DND-41 (cell line): ENCODE results near the gene CARD9.

Experiments
- ATAC-seq: fragments of 200-7000 bp; cut with Tn5 transposase; 3 replicates; pipeline ENCODE4 v1.9.1; 2021; ENCODE audit warnings: low read depth; ENCODE audit not compliant: insufficient read depth
- DNase-seq: peaks from one replicate; pipeline ENCODE4 v3.0.0-alpha.2; 2020
- H2AFZ ChIP-seq: 2 replicates; pipeline ENCODE4 v1.6.0; 2012; ENCODE audit warnings: low read depth, low read length
- H3K27ac ChIP-seq: 2 replicates; pipeline ENCODE4 v1.5.1; 2012; ENCODE audit warnings: low read length, inconsistent platforms
- H3K27me3 ChIP-seq: fragments of 200-600 bp; sonication (generic); 2 replicates; pipeline ENCODE4 v1.6.0; 2012; ENCODE audit warnings: low read length, mild to moderate bottlenecking, inconsistent platforms; ENCODE audit not compliant: insufficient read depth, poor library complexity
- H3K36me3 ChIP-seq: 2 replicates; pipeline ENCODE4 v1.5.1; 2012; ENCODE audit warnings: low read length, inconsistent platforms; ENCODE audit not compliant: insufficient read depth
- H3K4me1 ChIP-seq: 2 replicates; pipeline ENCODE4 v1.5.1; 2012; ENCODE audit warnings: mild to moderate bottlenecking, low read length; ENCODE audit not compliant: insufficient read depth
- H3K4me2 ChIP-seq: 2 replicates; pipeline ENCODE4 v1.6.0; 2012; ENCODE audit warnings: mild to moderate bottlenecking, moderate library complexity, low read length, inconsistent platforms; ENCODE audit not compliant: insufficient read depth
- H3K4me3 ChIP-seq, 2 experiments: fragments of 200-600 bp in 1 of 2; shearing (Covaris generic) in 1 of 2; 2 replicates each; pipeline ENCODE4 v1.5.1; 2012 to 2016; ENCODE audit warnings: inconsistent platforms in 2 of 2, low read length in 2 of 2, mild to moderate bottlenecking in 2 of 2, low read depth in 1 of 2, moderate library complexity in 1 of 2
- H3K79me2 ChIP-seq: 2 replicates; pipeline ENCODE4 v1.6.0; 2012; ENCODE audit warnings: low read length, inconsistent platforms; ENCODE audit not compliant: insufficient read depth
- H3K9ac ChIP-seq: 2 replicates; pipeline ENCODE4 v1.6.0; 2012; ENCODE audit warnings: low read depth, mild to moderate bottlenecking, inconsistent platforms, low read length, moderate library complexity
- H3K9me3 ChIP-seq: 2 replicates; pipeline ENCODE4 v1.5.1; 2012; ENCODE audit warnings: low read length, moderate library complexity, mild to moderate bottlenecking, inconsistent platforms; ENCODE audit not compliant: insufficient read depth, severe bottlenecking
- H4K20me1 ChIP-seq: 2 replicates; pipeline ENCODE4 v1.6.0; 2012; ENCODE audit warnings: low read length; ENCODE audit not compliant: insufficient read depth
- EZH2 ChIP-seq: IDR thresholded peaks from 3 replicates; pipeline ENCODE4 v1.6.1; 2012; ENCODE audit warnings: borderline replicate concordance, low read depth, mild to moderate bottlenecking, moderate library complexity, low read length, inconsistent platforms; ENCODE audit not compliant: severe bottlenecking
- TF ChIP-seq, protein P1 (sequence below): IDR thresholded peaks from 2 replicates; pipeline ENCODE4 v1.5.1; 2012; ENCODE audit warnings: borderline replicate concordance, low read length, moderate library complexity, mild to moderate bottlenecking; ENCODE audit not compliant: poor library complexity, severe bottlenecking; ENCODE audit errors: extremely low read depth

Gene CARD9

DNA sequence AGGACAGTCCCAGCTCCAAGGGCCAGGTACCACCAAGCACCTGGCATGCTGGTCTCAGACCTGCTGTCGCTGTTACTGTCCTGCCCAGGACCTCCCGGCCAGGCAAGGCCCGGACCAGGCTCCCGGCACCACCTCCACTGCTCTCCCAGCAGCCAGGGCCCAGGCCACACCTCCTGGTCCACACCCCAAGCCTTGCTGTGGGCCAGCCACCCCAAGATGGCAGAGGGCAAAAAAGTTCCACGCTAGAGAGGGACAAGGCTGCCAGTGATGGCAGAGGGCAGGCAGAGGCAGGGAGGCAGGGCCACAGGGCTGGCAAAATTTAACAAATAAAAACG lies 11.1 kb downstream of the CARD9 start:
- Histone ChIP-seq H3K4me3 (peak overlapping the region in 1 of 2 experiments; percentile 85; a peak in 2 of 4 replicates), H3K4me1 (peaks cover 22% of the 10 kb centered on the region), H3K9ac (no peak overlapping the region; the same call in 1 of the 2 replicates), H3K27me3 (no peaks in the 10 kb centered on the region), H2AFZ (no peak overlapping the region), H3K4me2 (peak overlapping the region; percentile 96; the same call in 1 of the 2 replicates), H3K79me2 (peaks cover 28% of the 10 kb centered on the region), H3K27ac (no peak overlapping the region), H4K20me1 (peaks cover 46% of the 10 kb centered on the region), H3K9me3 (no peaks in the 10 kb centered on the region), H3K36me3 (peaks cover 27% of the 10 kb centered on the region)
- TF ChIP-seq EZH2: no peak
- TF ChIP-seq, protein P1, sequence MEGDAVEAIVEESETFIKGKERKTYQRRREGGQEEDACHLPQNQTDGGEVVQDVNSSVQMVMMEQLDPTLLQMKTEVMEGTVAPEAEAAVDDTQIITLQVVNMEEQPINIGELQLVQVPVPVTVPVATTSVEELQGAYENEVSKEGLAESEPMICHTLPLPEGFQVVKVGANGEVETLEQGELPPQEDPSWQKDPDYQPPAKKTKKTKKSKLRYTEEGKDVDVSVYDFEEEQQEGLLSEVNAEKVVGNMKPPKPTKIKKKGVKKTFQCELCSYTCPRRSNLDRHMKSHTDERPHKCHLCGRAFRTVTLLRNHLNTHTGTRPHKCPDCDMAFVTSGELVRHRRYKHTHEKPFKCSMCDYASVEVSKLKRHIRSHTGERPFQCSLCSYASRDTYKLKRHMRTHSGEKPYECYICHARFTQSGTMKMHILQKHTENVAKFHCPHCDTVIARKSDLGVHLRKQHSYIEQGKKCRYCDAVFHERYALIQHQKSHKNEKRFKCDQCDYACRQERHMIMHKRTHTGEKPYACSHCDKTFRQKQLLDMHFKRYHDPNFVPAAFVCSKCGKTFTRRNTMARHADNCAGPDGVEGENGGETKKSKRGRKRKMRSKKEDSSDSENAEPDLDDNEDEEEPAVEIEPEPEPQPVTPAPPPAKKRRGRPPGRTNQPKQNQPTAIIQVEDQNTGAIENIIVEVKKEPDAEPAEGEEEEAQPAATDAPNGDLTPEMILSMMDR: no peak
- no peak for DNase-seq
- no peak for ATAC-seq

DNA sequence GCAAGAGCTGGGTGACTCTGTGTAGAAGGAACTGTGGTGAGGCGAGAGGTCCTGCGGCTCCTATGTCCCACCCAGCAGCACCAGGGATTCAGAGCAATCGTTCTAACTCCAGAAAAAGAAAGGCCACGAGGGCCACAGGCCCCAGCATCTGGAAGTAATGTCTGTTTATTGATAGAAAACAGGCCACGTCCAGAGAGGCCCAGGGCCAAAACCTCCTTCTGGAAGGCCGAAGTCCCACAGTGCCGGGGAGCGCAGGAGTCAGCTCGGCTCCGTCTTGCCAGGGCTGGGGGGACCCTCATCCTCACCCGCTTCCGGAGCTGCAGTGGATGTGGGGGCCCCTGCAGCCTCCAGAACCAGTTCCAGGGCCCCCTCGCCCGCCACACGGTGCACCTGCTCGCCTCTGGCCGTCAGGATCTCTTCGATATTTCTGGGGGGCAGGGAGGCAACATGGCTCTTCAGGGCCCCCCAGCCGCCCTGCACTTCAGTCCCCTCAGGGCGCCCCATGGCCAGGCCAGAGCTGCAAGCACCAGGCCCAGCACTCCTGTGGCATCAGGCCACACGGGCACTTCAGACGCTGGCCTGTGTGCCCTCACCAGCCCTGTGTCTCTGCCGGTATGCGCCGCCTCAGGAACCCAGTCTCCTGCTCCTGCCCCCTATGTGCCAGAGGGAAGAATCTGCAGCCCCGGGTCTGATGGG lies 11.6 kb downstream of the CARD9 start:
- H2AFZ ChIP-seq: no peak overlapping the region
- peaks cover 28% of the 10 kb centered on the region for H3K79me2 ChIP-seq
- H3K27me3 ChIP-seq: no peaks in the 10 kb centered on the region
- peaks cover 22% of the 10 kb centered on the region for H3K4me1 ChIP-seq
- no peak overlapping the region for H3K27ac ChIP-seq
- TF ChIP-seq, protein P1: no peak
- no peak for TF ChIP-seq EZH2
- ATAC-seq (no peak), DNase-seq (no peak)
- H3K4me2 ChIP-seq: no peak overlapping the region
- no peak overlapping the region for H3K4me3 ChIP-seq
- H3K9me3 ChIP-seq: no peaks in the 10 kb centered on the region
- no peak overlapping the region for H3K9ac ChIP-seq
- H4K20me1 ChIP-seq: peaks cover 42% of the 10 kb centered on the region
- peaks cover 27% of the 10 kb centered on the region for H3K36me3 ChIP-seq

DNA sequence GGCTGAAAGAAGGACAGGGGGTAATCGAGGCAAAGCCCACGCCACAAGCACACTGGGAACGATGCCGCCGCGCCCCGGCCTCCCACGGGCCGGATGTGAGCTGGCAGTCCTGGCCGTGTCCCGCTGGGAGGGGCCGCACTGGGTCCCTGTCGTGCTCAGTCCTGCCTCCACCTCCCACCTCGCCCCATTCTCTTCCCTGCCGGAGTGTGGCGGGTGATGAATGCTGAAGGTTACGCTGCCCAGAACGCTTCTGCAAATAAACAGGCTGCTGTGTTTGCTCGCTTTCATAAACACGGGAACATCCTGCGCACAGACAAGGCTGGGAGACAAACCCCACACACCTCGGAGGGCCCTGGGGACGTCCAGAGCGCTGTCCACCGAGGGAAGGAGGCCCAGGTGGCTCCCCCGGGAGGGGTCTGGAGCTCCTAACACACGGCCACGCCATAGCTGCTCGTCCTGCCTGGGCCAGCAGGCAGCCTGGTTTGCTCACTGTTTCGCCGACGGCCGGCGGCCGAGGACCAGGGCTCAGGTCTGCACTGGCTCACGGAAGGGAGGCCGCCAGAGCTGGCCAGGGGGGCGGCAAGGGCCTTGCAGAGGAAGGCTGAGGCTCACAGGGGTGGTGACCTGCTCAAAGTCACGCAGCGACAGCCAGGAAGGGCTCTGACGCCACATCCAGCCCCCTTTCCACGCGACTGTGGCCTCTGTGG lies 12.3 kb downstream of the CARD9 start:
- Histone ChIP-seq H3K9me3 (no peaks in the 10 kb centered on the region), H3K9ac (no peak overlapping the region), H3K27me3 (no peaks in the 10 kb centered on the region), H3K79me2 (peaks cover 28% of the 10 kb centered on the region), H3K27ac (no peak overlapping the region), H3K4me3 (no peak overlapping the region), H3K4me2 (no peak overlapping the region), H2AFZ (no peak overlapping the region), H3K36me3 (peaks cover 25% of the 10 kb centered on the region), H4K20me1 (peaks cover 35% of the 10 kb centered on the region), H3K4me1 (peaks cover 22% of the 10 kb centered on the region)
- TF ChIP-seq, protein P1: no peak
- no peak for TF ChIP-seq EZH2
- ATAC-seq (no peak), DNase-seq (no peak)
